Activated T-cell treated with anti-CD3 and anti-CD28 coated beads, Interleukin-2, amount 50 U/mL, for 72 hours (primary cell): ENCODE data around the gene GATAD2B. TPM values are rescaled to one million over a fixed set of nuclear protein-coding genes. Genes with fewer than 3 reads are reported as not detected.

ENCODE experiments used
- ATAC-seq, 2 donors: fragments of 150-1000 bp; cut with Tn5 transposase; replicated peaks in 1 of 2; 2 replicates each; pipeline ENCODE4 v1.10.0; 2021; ENCODE audit warnings: moderate library complexity in 2 of 2, mild to moderate bottlenecking in 1 of 2
- DNase-seq, 2 donors: peaks; one replicate each; pipeline ENCODE4 v3.0.0; 2021 to 2022; ENCODE audit warnings: mixed read lengths in 1 of 2
- H3K27ac Mint-ChIP-seq: one replicate; pipeline ENCODE4 v1.8.0; 2022; ENCODE audit warnings: mild to moderate bottlenecking, moderate library complexity, mixed read lengths
- H3K27me3 Mint-ChIP-seq: one replicate; pipeline ENCODE4 v1.8.0; 2022; ENCODE audit warnings: low read depth, mixed read lengths
- H3K36me3 Mint-ChIP-seq, 2 donors: one replicate each; pipeline ENCODE4 v1.8.0; 2022; ENCODE audit warnings: mixed read lengths in 2 of 2, mild to moderate bottlenecking in 1 of 2; ENCODE audit not compliant: insufficient read depth in 2 of 2
- H3K4me1 Mint-ChIP-seq: one replicate; pipeline ENCODE4 v1.8.0; 2022; ENCODE audit warnings: low read depth, mixed read lengths
- H3K4me3 Mint-ChIP-seq, 2 donors: one replicate each; pipeline ENCODE4 v1.8.0; 2022; ENCODE audit warnings: mild to moderate bottlenecking in 2 of 2, mixed read lengths in 2 of 2, moderate library complexity in 2 of 2
- H3K9me3 Mint-ChIP-seq, 2 donors: one replicate each; pipeline ENCODE4 v1.8.0; 2022; ENCODE audit warnings: mixed read lengths in 2 of 2
- total RNA-seq, 2 donors: library from RNA; stranded (reverse); gene quantifications; one replicate each; pipeline ENCODE4 v1.2.3, GENCODE V29; 2022

The GATAD2B gene
- total RNA-seq, 2 donors from 2014 or later: 87.4 to 106 TPM

- no peaks in the 10 kb centered on the region for H3K27me3 Mint-ChIP-seq
- ATAC-seq (no peak), DNase-seq (no peak)
- H3K36me3 Mint-ChIP-seq: peaks cover 10 to 16% of the 10 kb centered on the region in 2 donors
- no peak overlapping the region for H3K4me3 Mint-ChIP-seq
- H3K27ac Mint-ChIP-seq: no peak overlapping the region
- no peaks in the 10 kb centered on the region for H3K9me3 Mint-ChIP-seq
- H3K4me1 Mint-ChIP-seq: no peaks in the 10 kb centered on the region
Measured at GRCh38 chr1:153764310-153764709, 158.5 kb downstream of the GATAD2B start.

- peaks cover 10 to 16% of the 10 kb centered on the region in 2 donors for H3K36me3 Mint-ChIP-seq
- no peaks in the 10 kb centered on the region for H3K9me3 Mint-ChIP-seq
- no peak for DNase-seq
- H3K4me3 Mint-ChIP-seq: no peak overlapping the region
- H3K4me1 Mint-ChIP-seq: no peaks in the 10 kb centered on the region
- no peaks in the 10 kb centered on the region for H3K27me3 Mint-ChIP-seq
- ATAC-seq: no peak
- H3K27ac Mint-ChIP-seq: no peak overlapping the region
Measured at GRCh38 chr1:153763365-153764225, 159.2 kb downstream of the GATAD2B start.

- Mint-ChIP-seq H3K9me3 (no peaks in the 10 kb centered on the region), H3K27me3 (no peaks in the 10 kb centered on the region), H3K4me3 (no peak overlapping the region), H3K27ac (no peak overlapping the region), H3K4me1 (no peaks in the 10 kb centered on the region), H3K36me3 (peaks cover 7 to 12% of the 10 kb centered on the region in 2 donors)
- no peak for ATAC-seq
- DNase-seq: no peak
Measured at GRCh38 chr1:153760440-153760839, 162.3 kb downstream of the GATAD2B start.

Other genes starting within 250 kb of the GATAD2B start
- under 1 TPM; 0.07 to 0.29 TPM for gene NPR1, start 244.3 kb downstream of the GATAD2B start, total RNA-seq
- 10 to 100 TPM; 62.6 to 70.8 TPM for gene INTS3, start 194.9 kb downstream of the GATAD2B start, total RNA-seq
- gene SLC27A3, start 147.6 kb downstream of the GATAD2B start, total RNA-seq: 1 to 10 TPM; 5.6 to 8.3 TPM
- gene DENND4B, start 23.7 kb upstream of the GATAD2B start, total RNA-seq: 100 to 1,000 TPM; 105 to 108 TPM
- gene CRTC2, start 35.6 kb upstream of the GATAD2B start, total RNA-seq: 100 to 1,000 TPM; 107 to 121 TPM
- 10 to 100 TPM; 86.5 to 90.7 TPM for gene SLC39A1, start 40.6 kb upstream of the GATAD2B start, total RNA-seq
- gene CREB3L4, start 44.9 kb upstream of the GATAD2B start, total RNA-seq: 10 to 100 TPM; 13.7 to 13.9 TPM
- 100 to 1,000 TPM; 130 to 133 TPM for gene JTB, start 54.7 kb upstream of the GATAD2B start, total RNA-seq
- 10 to 100 TPM; 33.9 to 62.7 TPM for gene RAB13, start 63.4 kb upstream of the GATAD2B start, total RNA-seq
- 1,000 to 10,000 TPM; 1,821 to 1,822 TPM for gene RPS27, start 67.8 kb upstream of the GATAD2B start, total RNA-seq
- under 1 TPM; 0.07 to 0.14 TPM for gene NUP210L, start 232.1 kb upstream of the GATAD2B start, total RNA-seq